Osteocyte (in vitro differentiated cells): Measurements from ENCODE around the gene BMPR1B. TPM values are rescaled to one million over a fixed set of nuclear protein-coding genes. Genes with fewer than 3 reads are reported as not detected.
"Not testable (repeated sequence)": the region's sequence is repeated elsewhere in the genome, so short reads cannot be mapped to it uniquely, and the experiment has no call there.

Experiments used
- DNase-seq: peaks from one replicate; pipeline ENCODE4 v3.0.0; 2021; ENCODE audit warnings: mixed read lengths; ENCODE audit not compliant: unreplicated experiment; ENCODE audit errors: extremely low spot score
- H3K27ac Mint-ChIP-seq: one replicate; pipeline ENCODE4 v1.8.0; 2021; ENCODE audit warnings: mild to moderate bottlenecking, mixed read lengths; ENCODE audit not compliant: unreplicated experiment
- H3K27me3 Mint-ChIP-seq: one replicate; pipeline ENCODE4 v1.8.0; 2021; ENCODE audit warnings: mixed read lengths; ENCODE audit not compliant: unreplicated experiment
- H3K36me3 Mint-ChIP-seq: one replicate; pipeline ENCODE4 v1.8.0; 2021; ENCODE audit warnings: mixed read lengths; ENCODE audit not compliant: unreplicated experiment
- H3K4me1 Mint-ChIP-seq: one replicate; pipeline ENCODE4 v1.8.0; 2021; ENCODE audit warnings: mixed read lengths; ENCODE audit not compliant: unreplicated experiment
- H3K4me3 Mint-ChIP-seq: one replicate; pipeline ENCODE4 v1.8.0; 2021; ENCODE audit warnings: mild to moderate bottlenecking, moderate library complexity, mixed read lengths; ENCODE audit not compliant: unreplicated experiment
- H3K9me3 Mint-ChIP-seq: one replicate; pipeline ENCODE4 v1.8.0; 2021; ENCODE audit warnings: mixed read lengths; ENCODE audit not compliant: unreplicated experiment
- total RNA-seq: library from RNA; stranded (reverse); gene quantifications from 2 replicates; pipeline ENCODE4 v1.2.1, GENCODE V29; 2021
- TF ChIP-seq, protein P1 (sequence below): fragments of 200-600 bp; sonication (generic); IDR thresholded peaks from 2 replicates; pipeline ENCODE4 v1.5.0; 2021; ENCODE audit warnings: antibody characterized with exemption, mild to moderate bottlenecking, moderate library complexity

BMPR1B gene
- total RNA-seq, 1 donor from 2014 or later: 1.5 TPM

DNA sequence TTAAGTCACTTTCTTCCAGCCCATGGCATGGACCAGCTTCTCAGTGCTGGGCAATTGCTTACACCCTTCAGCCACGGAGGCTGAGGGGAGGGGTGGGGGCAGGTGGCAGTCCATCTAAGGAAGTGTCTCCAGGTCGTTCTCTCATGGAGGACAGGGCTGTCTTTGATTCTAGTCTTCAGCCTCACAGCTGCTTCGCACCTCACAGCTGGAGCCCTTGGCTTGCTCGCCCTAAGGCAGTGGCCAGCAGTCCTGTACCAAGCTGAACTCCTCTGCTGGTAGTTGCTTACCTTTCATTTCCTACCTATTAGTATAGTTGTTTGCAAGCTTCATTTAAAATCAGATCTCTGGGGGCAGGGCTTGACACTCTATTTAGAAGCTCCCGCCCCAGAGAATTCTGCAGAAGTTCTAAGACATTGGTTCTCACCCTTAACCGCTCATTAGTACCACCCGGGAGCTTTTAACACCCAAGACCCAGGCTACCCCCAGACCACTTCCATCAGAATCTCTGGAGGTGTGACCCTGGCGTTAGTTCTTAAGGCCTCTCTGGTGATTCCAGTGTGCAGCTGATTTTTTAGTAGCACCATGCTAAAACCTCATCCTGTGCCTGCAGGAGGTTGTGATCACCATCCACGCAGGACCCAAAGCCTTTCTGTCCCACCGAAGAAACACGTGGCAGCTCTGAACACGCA, 404.2 kb downstream of the BMPR1B start:
- TF ChIP-seq, protein P1, sequence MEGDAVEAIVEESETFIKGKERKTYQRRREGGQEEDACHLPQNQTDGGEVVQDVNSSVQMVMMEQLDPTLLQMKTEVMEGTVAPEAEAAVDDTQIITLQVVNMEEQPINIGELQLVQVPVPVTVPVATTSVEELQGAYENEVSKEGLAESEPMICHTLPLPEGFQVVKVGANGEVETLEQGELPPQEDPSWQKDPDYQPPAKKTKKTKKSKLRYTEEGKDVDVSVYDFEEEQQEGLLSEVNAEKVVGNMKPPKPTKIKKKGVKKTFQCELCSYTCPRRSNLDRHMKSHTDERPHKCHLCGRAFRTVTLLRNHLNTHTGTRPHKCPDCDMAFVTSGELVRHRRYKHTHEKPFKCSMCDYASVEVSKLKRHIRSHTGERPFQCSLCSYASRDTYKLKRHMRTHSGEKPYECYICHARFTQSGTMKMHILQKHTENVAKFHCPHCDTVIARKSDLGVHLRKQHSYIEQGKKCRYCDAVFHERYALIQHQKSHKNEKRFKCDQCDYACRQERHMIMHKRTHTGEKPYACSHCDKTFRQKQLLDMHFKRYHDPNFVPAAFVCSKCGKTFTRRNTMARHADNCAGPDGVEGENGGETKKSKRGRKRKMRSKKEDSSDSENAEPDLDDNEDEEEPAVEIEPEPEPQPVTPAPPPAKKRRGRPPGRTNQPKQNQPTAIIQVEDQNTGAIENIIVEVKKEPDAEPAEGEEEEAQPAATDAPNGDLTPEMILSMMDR: no peak
- H3K9me3 Mint-ChIP-seq: no peaks in the 10 kb centered on the region
- H3K4me1 Mint-ChIP-seq: no peaks in the 10 kb centered on the region
- H3K36me3 Mint-ChIP-seq: no peaks in the 10 kb centered on the region
- no peak for DNase-seq
- no peak overlapping the region for H3K27ac Mint-ChIP-seq
- peaks cover 6% of the 10 kb centered on the region for H3K27me3 Mint-ChIP-seq
- H3K4me3 Mint-ChIP-seq: no peak overlapping the region

DNA sequence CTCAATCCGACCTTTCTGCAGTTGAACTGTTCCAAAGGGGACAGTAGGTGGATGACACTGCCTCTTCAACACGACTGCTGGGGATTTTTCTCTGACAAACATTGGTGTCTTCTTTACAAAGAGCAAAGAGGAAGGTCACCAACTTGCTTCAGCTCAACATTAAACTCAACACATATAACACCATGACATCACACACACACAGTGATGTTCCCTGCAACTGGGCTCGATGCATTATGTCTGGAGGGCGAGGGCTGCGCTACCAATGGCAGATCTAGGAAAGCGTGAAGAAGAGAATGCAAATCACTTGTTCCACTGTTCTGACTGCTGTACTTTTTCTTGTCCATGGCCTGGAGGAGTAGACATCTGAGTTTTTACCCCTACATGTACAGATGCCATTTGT, 405.1 kb downstream of the BMPR1B start:
- Mint-ChIP-seq H3K36me3 (no peaks in the 10 kb centered on the region), H3K9me3 (no peaks in the 10 kb centered on the region), H3K4me3 (no peak overlapping the region), H3K4me1 (no peaks in the 10 kb centered on the region), H3K27me3 (peaks cover 6% of the 10 kb centered on the region), H3K27ac (no peak overlapping the region)
- TF ChIP-seq, protein P1: no peak
- DNase-seq: no peak

DNA sequence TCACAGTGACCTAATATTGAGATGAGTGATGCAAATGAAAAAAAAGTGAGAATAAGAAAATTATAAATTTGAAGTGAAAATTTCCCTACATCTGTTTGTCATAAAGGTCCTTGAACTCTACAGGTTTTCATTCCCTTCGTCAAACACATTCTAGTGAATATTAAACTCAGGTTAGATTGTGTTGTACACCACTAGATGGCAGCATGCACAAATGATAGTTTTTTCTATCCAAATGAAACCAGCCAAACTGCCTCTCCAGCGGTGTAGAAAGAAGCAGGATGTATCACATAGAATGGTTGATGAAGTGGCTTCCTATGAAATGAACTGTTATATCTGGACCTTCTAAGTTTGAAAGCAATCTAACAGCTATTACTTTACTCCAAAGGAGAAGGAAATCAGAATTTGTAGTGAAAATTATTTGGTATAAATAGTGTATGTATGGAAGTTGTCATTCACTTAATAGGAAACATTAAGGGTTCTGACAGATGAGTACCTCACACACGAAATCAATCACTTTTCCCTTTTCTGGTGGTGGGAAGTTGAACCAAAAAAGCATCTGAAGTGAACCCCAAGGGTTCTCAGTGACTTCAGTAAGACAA, 408.3 kb downstream of the BMPR1B start:
- H3K27me3 Mint-ChIP-seq: peaks cover 6% of the 10 kb centered on the region
- TF ChIP-seq, protein P1: peak; percentile 76
- DNase-seq: no peak
- no peak overlapping the region for H3K27ac Mint-ChIP-seq
- no peaks in the 10 kb centered on the region for H3K4me1 Mint-ChIP-seq
- H3K4me3 Mint-ChIP-seq: no peak overlapping the region
- H3K36me3 Mint-ChIP-seq: no peaks in the 10 kb centered on the region
- no peaks in the 10 kb centered on the region for H3K9me3 Mint-ChIP-seq

DNA sequence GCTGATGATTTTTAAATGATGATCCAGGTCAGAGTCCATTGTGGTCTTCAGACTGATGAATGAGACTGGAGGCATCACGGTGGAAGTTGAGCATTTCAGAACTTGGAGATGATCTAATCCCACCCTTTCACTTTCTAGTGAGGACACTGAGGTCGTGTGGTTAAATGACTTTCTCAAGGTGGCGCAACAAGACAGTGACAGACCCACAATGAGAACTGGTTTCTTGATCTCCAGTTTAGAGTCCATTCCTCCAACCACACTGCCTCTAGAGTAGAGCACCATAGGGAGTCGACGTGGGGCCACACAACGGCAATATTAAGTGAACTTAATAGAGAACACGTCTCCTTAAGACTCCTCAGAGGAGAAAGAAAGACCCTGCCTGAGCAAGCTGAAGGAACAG, 410.1 kb downstream of the BMPR1B start:
- peaks cover 4% of the 10 kb centered on the region for H3K27me3 Mint-ChIP-seq
- no peaks in the 10 kb centered on the region for H3K4me1 Mint-ChIP-seq
- H3K9me3 Mint-ChIP-seq: no peaks in the 10 kb centered on the region

DNA sequence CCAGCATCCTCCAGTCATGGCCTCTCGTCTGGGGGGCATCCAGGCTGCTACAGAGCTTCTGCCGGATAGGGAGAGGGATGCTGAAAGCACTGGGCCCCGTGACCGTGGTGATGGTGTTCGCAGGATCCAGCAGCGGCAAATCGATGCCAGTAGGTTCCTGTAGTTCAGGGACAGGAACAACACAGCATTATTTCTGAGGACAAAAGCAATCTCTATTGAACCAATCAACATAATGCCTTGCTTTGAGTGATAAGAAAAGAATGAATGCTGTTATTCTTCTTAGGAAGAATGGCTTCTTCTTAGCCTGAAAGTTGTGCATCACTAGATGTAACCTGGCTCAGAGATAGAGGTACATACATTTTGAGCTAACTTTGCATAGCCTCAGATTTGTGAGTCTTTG, 412.4 kb downstream of the BMPR1B start:
- no peak for DNase-seq
- TF ChIP-seq, protein P1: no peak
- no peaks in the 10 kb centered on the region for H3K27me3 Mint-ChIP-seq
- H3K4me3 Mint-ChIP-seq: no peak overlapping the region
- H3K9me3 Mint-ChIP-seq: no peaks in the 10 kb centered on the region
- no peak overlapping the region for H3K27ac Mint-ChIP-seq
- no peaks in the 10 kb centered on the region for H3K36me3 Mint-ChIP-seq
- H3K4me1 Mint-ChIP-seq: no peaks in the 10 kb centered on the region

More for the DNA sequence above, 410.1 kb downstream of the BMPR1B start:
- DNase-seq: no peak
- Mint-ChIP-seq H3K27ac (no peak overlapping the region), H3K4me3 (no peak overlapping the region), H3K36me3 (no peaks in the 10 kb centered on the region)
- TF ChIP-seq, protein P1: no peak

DNA sequence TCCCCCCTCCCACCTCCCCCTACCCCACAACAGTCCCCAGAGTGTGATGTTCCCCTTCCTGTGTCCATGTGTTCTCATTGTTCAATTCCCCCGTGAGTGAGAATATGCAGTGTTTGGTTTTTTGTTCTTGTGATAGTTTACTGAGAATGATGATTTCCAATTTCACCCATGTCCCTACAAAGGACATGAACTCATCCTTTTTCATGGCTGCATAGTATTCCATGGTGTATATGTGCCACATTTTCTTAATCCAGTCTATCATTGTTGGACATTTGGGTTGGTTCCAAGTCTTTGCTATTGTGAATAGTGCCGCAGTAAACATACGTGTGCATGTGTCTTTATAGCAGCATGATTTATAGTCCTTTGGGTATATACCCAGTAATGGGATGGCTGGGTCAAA, 413.6 kb downstream of the BMPR1B start:
- DNase-seq: not testable (repeated sequence)

More for the DNA sequence above, 413.6 kb downstream of the BMPR1B start:
- H3K27ac Mint-ChIP-seq, H3K4me1 Mint-ChIP-seq, H3K4me3 Mint-ChIP-seq, H3K9me3 Mint-ChIP-seq, H3K36me3 Mint-ChIP-seq, H3K27me3 Mint-ChIP-seq: not testable (repeated sequence)
